Measurements from ENCODE around the gene TBC1D22A. TPM values are rescaled to one million over a fixed set of nuclear protein-coding genes. Genes with fewer than 3 reads are reported as not detected.
"Not testable (repeated sequence)": the region's sequence is repeated elsewhere in the genome, so short reads cannot be mapped to it uniquely, and the experiment has no call there.

Gene TBC1D22A
- total RNA-seq, 2 experiments from 2014 or later = 37.4 TPM

- POLR2A ChIA-PET = no interaction called here
- CTCF ChIA-PET = no interaction called here
Observed at GRCh38 chr22:47048123-47049077, 285.9 kb downstream of the TBC1D22A start.

DNA sequence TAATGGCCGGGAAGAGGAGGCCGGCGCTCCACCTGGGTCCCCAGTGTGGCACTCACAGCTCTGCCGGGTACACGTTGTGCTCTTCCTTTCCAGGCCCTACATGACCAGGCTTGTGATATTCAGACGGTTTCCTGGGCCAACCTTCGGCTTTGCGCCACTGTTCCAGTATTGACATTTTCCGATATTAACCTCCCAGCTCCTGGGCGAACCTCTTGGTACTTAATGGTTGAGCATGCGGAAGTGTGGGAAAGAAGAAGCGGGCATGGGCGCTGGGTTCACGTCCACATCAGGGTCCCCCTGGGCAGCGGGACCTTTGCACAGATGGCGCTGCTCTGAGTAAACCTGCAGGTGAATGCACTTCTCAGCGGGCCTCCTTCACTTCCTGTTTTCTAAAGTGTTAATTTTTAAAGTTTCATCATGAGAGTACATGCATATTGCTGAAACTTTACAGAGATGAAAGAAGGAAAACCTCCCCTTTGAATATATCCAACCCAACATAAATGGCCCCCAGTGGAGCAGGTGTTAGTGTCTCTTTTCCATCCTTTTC, 286.7 kb downstream of the TBC1D22A start:
- ChIA-PET CTCF (no interaction called here), POLR2A (no interaction called here)

GRCh38 chr22:47049736-47050400, 287.4 kb downstream of the TBC1D22A start:
- POLR2A ChIA-PET, CTCF ChIA-PET: not testable (repeated sequence)

GRCh38 chr22:47050401-47051051, 288.1 kb downstream of the TBC1D22A start:
- ChIA-PET CTCF (no interaction called here), POLR2A (no interaction called here)

DNA sequence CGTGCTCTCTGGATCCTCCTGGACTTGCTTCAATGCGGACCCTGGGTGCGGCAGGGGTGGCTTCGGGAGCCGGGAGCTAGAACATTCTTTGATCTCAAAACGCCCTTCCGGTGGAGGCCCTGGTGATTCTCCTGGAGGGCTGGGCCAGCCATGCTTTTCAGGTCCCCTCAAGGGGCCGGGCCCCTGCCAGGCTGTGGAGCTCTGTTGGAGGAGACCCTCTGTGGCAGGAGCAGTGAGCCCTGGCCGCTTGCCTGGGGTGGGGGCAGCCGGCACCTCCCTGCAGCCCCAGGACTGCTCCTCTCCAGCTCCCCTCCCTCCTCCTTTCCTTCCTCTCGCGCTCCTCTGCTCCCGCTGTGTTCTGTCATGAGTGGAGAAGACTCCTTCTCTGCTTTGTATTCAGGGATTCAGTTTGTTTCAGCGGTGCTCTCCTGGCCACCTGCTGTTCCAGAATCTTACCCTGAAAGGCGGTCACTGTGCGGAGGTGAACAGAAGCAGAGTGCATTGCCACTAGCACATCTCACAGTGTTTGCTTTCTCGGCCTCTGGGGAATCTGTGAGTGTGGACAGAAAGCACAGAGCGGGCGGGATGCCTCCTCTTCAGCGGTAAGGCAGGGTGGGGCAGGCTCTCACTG, 289.1 kb downstream of the TBC1D22A start:
- ChIA-PET CTCF (no interaction called here), POLR2A (no interaction called here)

GRCh38 chr22:47052236-47053012, 290.0 kb downstream of the TBC1D22A start:
- CTCF ChIA-PET = no interaction called here
- POLR2A ChIA-PET = no interaction called here

DNA sequence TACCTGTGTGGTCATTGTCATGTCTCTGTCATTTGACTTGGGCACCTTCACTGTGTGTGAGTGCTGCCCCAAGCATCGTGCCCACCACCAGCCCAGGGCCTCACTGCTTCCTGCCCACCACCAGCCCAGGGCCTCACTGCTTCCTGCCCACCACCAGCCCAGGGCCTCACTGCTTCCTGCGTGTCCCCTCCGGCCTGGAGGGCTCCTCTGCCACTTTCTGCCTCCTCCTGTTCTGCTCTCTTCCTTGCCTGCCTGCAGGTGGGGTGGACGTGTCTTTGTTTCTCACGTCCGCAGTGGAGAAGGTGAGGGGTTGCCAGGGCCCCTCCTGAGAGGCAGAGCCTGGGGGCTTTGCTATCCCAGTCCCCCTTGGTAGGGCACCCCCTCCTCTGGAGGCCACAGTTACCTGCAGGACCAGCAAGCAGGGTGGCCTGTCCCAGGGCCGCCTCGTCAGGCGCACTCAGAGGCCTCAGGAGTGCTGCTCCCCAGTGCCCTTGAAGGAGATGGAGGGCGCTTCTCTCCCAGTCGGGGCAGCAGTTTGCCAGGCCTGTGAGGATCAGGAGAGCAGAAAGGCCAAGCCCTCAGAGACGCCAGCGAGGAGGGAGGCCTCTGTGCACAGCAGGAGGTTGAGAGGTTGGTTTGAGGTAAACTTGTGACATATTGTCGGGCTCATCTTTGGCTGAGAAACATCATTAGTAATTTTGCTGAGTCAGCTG, 290.7 kb downstream of the TBC1D22A start:
- ChIA-PET POLR2A (no interaction called here), CTCF (no interaction called here)

GRCh38 chr22:47053726-47054141, 291.3 kb downstream of the TBC1D22A start:
- ChIA-PET POLR2A (no interaction called here), CTCF (no interaction called here)

DNA sequence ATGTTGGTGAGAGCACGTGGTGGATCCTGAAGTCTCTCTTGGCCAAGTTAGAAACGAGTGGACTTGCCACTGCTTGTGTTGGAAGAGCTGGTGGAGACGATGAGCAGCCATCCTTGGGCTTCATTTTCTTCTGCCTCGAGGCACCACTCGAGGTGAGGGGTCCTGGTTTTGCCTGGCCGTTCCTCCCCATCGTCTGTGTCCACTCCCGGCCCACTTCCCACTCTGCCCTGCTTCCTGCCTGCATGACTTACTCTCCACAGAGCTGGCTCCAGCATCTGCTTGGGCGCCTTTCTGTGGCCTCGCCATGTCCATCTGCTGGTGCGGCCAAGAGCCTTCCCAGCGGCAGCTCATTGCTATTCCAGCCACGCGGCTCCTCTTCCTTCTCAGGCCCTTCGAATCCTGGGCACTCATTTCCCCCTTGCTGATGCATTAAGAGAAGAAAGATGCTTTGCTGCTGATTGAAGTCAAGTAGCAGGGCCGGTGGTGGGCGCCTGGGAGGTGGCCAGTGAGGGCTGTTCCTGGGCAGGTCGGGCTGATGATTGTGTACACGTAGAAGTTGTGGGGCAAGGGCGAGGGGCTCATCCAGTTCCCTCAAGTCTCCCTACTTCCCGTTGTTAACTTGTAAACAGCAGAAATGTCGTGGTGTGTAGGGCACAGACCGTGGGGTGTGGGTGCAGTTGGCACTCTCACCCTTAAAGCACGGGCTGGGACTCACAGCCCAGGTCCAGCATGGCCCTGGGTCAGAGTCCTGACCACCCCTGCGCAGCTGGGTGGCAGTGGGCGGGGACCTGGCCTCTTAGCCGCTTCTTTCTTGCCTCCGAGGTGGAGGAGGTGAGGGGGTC, 292.0 kb downstream of the TBC1D22A start:
- ChIA-PET POLR2A (no interaction called here), CTCF (no interaction called here)

DNA sequence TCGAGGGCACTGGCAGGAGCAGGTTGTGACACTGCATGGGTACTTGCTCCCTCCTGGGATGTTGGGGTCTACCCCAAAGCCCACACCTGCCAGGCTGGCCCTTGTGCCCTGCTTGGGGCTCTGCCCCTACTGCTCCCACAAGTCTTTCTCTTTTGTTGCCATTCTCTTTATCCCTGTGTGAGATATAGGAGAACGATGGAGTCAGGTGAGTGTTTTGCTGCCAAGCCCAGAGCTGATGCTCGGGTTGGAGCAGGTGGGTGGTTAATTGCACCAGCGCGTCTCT, 292.6 kb downstream of the TBC1D22A start:
- POLR2A ChIA-PET = no interaction called here
- CTCF ChIA-PET = no interaction called here

- POLR2A ChIA-PET = no interaction called here
- CTCF ChIA-PET = no interaction called here
Observed at GRCh38 chr22:47055461-47055860, 293.0 kb downstream of the TBC1D22A start.

- CTCF ChIA-PET = no interaction called here
- POLR2A ChIA-PET = no interaction called here
Observed at GRCh38 chr22:47055921-47056320, 293.5 kb downstream of the TBC1D22A start.

DNA sequence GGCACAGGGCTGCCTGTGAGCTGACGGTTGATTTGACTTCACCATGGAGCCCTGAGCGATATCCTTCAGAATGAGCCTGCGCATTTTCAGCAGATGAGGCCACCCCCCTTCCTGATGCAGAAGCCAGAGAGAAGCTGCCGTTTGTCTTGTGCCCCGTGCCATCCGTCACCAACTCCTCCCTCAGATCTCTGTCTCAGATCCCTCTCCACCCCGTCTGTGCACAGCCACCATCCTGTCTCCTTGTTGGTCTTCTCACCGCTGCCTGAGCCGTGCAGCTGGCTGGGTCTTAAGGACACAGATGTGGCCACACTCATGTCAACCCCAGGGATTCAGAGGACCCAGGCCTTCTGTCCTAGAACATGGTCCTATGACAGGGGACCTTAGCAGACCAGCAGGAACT, 293.9 kb downstream of the TBC1D22A start:
- ChIA-PET POLR2A (no interaction called here), CTCF (no interaction called here)

GRCh38 chr22:47056776-47057470, 294.5 kb downstream of the TBC1D22A start:
- POLR2A ChIA-PET = no interaction called here
- CTCF ChIA-PET = no interaction called here

GRCh38 chr22:47057916-47058585, 295.6 kb downstream of the TBC1D22A start:
- POLR2A ChIA-PET = no interaction called here
- CTCF ChIA-PET = no interaction called here

- POLR2A ChIA-PET = no interaction called here
Observed at GRCh38 chr22:47059076-47059475, 296.6 kb downstream of the TBC1D22A start.

DNA sequence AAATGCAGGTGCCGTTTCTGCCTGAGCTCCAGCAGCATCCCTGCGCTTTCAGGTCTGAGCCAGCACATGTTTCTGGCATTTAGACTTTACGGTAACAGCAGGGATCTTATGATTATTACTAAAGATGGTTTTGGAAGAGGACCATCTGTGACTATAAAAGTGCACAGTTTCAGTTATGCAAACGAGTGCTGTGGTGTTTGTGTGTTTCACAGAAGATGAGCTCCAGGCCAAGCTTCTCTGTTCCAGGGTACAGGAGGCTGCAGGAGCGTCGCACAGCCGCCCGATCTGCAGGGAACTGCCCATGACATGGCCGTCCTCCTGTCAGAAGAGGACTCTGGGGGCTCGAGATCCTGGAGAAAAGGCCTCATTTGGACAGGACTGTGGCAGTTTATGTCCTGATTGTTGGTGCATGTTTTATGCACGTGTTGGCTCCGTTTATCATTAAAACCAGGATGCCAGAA, 297.3 kb downstream of the TBC1D22A start:
- POLR2A ChIA-PET = no interaction called here

More at GRCh38 chr22:47059076-47059475, 296.6 kb downstream of the TBC1D22A start:
- CTCF ChIA-PET = no interaction called here

More for the DNA sequence above, 297.3 kb downstream of the TBC1D22A start:
- CTCF ChIA-PET = no interaction called here

Measured in activated CD8-positive, alpha-beta memory T cell treated with anti-CD3 and anti-CD28 coated beads for 36 hours (primary cell).